OCI-LY1 (cell line): Measurements from ENCODE around the gene ZNF346.

ENCODE experiments used
- EZH2 ChIP-seq: fragments of 200-600 bp; sonication (generic), shearing (Covaris generic); IDR thresholded peaks from 2 replicates; pipeline ENCODE4 v1.8.0; 2017; ENCODE audit warnings: borderline replicate concordance, mixed run types, mild to moderate bottlenecking, antibody characterized with exemption, low read length, moderate library complexity, mixed read lengths
- TF ChIP-seq, protein P1 (sequence below): fragments of 200-600 bp; sonication (generic), shearing (Covaris generic); IDR thresholded peaks from 2 replicates; pipeline ENCODE4 v1.5.1; 2017; ENCODE audit warnings: mild to moderate bottlenecking, antibody characterized with exemption, low read length, moderate library complexity, mixed read lengths

DNA sequence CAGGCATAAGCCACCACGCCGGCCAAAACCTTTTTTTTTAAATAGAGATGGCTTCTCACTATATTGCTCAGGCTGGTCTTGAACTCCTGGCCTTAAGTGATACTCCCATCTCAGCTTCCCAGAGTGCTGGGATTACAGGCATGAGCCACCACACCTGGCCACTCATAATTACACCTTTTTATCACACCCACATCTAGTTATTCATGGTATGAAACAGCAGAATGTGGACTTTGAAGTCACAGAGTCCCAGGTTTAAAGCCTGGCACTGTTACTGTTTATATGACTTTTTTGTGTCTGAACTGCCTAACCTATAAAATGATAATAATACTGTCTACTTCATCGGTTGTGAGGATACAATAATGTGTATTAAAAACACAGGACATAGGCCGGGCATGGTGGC, 23.1 kb downstream of the ZNF346 start:
- no peak for TF ChIP-seq EZH2
- TF ChIP-seq, protein P1, sequence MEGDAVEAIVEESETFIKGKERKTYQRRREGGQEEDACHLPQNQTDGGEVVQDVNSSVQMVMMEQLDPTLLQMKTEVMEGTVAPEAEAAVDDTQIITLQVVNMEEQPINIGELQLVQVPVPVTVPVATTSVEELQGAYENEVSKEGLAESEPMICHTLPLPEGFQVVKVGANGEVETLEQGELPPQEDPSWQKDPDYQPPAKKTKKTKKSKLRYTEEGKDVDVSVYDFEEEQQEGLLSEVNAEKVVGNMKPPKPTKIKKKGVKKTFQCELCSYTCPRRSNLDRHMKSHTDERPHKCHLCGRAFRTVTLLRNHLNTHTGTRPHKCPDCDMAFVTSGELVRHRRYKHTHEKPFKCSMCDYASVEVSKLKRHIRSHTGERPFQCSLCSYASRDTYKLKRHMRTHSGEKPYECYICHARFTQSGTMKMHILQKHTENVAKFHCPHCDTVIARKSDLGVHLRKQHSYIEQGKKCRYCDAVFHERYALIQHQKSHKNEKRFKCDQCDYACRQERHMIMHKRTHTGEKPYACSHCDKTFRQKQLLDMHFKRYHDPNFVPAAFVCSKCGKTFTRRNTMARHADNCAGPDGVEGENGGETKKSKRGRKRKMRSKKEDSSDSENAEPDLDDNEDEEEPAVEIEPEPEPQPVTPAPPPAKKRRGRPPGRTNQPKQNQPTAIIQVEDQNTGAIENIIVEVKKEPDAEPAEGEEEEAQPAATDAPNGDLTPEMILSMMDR = no peak
